Epithelial cell of esophagus (primary cell): ENCODE measurements around the gene TMEM245.

Experiments
- DNase-seq: peaks from one replicate; pipeline ENCODE4 v3.0.0; 2010; ENCODE audit warnings: low read depth
- H3K4me3 ChIP-seq: 2 replicates; pipeline ENCODE4 v1.5.1; 2011; ENCODE audit warnings: mild to moderate bottlenecking, low read length, control low read depth
- TF ChIP-seq, protein P1 (sequence below): IDR thresholded peaks from 2 replicates; pipeline ENCODE4 v1.5.1; 2011; ENCODE audit warnings: low read depth, mild to moderate bottlenecking, low read length, control low read depth, inconsistent platforms; ENCODE audit not compliant: insufficient read depth; ENCODE audit errors: missing control alignments

The TMEM245 gene

DNA sequence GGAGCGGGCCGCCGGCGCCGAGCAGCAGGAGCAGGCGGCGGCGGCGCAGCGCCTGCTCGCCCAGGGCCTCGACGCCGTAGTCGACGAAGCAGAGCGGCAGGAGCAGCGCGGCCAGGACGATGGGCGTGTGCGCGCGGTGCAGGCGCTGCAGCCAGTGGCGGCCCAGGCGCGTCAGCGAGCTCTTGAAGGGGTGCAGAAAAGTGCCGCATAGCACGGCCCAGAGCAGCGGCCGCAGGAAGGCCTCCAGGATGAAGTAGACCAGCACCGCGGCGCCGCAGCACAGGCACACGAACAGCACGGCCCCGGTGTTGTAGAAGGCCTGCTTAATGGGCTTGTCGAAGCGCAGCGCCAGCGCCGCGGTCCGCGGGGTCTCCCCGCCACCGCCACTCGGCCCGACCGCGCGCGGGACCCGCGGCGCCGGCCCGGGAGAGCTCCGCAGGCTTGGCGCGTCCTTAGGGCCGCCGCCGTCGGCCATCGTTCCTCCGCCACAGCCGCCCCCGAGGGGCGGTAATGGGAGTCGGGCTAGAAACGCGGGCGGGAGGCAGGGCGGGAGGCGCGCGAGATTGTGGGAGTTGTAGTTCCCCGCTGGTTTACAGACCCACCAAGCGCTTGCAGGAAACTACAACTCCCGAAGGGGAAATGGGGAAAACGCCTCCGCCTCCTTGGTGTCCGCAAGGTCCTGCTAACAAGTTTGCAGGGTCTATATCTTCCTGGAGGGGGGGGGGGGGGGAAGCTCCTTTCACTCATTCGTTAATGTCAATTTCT lies at the start of gene TMEM245:
TMEM245 (minus strand) TSS at position 509 of the 765 bp plus-strand sequence; CDS start at position 475, 34 bp downstream.
- H3K4me3 ChIP-seq, result peak within 1 kb of the TSS; percentile 84
- DNase-seq, result peak; percentile 99
- TF ChIP-seq, protein P1, sequence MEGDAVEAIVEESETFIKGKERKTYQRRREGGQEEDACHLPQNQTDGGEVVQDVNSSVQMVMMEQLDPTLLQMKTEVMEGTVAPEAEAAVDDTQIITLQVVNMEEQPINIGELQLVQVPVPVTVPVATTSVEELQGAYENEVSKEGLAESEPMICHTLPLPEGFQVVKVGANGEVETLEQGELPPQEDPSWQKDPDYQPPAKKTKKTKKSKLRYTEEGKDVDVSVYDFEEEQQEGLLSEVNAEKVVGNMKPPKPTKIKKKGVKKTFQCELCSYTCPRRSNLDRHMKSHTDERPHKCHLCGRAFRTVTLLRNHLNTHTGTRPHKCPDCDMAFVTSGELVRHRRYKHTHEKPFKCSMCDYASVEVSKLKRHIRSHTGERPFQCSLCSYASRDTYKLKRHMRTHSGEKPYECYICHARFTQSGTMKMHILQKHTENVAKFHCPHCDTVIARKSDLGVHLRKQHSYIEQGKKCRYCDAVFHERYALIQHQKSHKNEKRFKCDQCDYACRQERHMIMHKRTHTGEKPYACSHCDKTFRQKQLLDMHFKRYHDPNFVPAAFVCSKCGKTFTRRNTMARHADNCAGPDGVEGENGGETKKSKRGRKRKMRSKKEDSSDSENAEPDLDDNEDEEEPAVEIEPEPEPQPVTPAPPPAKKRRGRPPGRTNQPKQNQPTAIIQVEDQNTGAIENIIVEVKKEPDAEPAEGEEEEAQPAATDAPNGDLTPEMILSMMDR, result no peak

DNA sequence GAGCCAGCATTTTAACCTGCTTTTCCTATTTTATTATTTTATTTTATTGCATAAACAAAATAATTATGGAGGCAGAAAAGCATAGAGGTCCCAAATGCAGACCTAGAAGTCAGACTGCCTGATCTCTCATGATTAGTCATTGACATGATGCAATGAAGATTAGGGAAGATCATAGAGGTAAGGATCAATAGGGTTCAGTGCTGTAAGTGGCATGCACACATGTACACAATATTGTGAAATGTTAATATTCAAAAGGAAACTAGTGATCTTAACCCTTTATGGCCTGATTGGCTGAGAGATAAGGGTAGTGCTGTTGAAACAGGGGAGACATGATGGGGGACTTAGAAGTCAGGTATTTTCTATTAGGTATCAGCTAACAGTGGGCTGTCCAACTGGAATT lies 48.4 kb upstream of the TMEM245 start:
- TF ChIP-seq, protein P1, result no peak
- no peak overlapping the region for H3K4me3 ChIP-seq
- DNase-seq, result peak; percentile 45

DNA sequence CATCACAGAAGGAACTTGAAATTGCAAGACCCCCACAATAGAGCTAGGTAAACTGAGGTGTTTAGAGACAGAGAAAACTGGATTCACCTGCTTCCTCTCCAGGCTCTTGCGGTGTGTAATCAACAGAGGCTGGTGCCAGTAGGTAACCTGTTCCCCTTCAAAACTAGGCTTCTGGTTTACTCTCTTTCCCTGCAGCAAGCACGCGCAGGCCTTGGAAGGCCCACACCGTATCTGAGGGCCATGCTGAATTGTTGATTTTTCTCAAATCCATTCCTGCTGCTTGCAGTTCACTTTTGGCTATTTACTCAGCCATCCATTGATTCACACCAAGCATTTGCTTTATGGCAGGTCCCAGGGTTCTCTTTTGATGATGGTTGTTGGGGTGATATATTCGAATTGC lies 48.0 kb upstream of the TMEM245 start:
- TF ChIP-seq, protein P1, result no peak
- no peak overlapping the region for H3K4me3 ChIP-seq

GRCh38 chr9:109166771-109167601 lies 47.2 kb upstream of the TMEM245 start, which contains the start of gene FRRS1L:
FRRS1L (minus strand) TSS chr9:109167249; CDS start chr9:109167138, 111 bp downstream.
- TF ChIP-seq, protein P1, result no peak
- no peak for DNase-seq
- peak within 1 kb of the TSS; percentile 13 for H3K4me3 ChIP-seq

More for the DNA sequence above, 48.0 kb upstream of the TMEM245 start:
- no peak for DNase-seq

DNA sequence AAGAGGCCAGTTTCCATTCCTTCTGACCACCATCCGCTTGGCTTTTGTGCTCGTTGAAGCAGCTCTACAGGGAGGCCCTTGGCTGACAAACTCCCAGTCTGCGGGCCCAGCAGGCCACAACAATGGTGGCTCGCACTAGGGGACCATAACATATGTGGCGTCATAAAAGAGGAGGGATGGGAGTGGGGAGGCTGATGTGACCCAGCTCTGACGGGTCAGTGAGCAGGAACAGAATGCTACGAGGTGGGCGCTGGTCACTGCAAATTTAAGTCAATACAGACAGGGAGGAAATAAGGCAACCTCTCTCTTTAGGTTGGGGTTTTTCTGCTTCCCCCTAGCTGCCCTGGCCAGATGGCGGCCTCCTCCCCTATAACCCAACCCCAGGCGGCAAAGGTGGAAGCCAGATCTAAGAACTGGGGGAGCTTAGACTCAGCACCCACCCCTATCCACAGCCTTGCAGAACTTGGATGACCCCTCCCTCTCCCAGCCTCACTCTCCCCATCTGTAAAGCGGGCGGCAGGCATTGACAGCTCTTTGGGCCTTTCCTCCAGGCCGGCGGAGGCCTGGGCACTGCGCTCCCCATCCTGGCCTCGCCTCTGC lies 46.5 kb upstream of the TMEM245 start:
- H3K4me3 ChIP-seq, result no peak overlapping the region
- DNase-seq, result no peak
- TF ChIP-seq, protein P1, result no peak

GRCh38 chr9:109164042-109164441 lies 44.3 kb upstream of the TMEM245 start:
- no peak overlapping the region for H3K4me3 ChIP-seq
- DNase-seq, result no peak
- TF ChIP-seq, protein P1, result no peak
